Lower lobe of right lung (tissue), 2 donors: ENCODE data around the gene OR11A1. TPM values are rescaled to one million over a fixed set of nuclear protein-coding genes. Genes with fewer than 3 reads are reported as not detected.

Source experiments
- ATAC-seq, 2 donors: fragments of 200-7000 bp; cut with Tn5 transposase; one replicate each; pipeline ENCODE4 v1.9.1; 2020 to 2022; ENCODE audit warnings: mild to moderate bottlenecking in 2 of 2, moderate library complexity in 2 of 2
- DNase-seq: peaks from one replicate; pipeline ENCODE4 v3.0.0-alpha.2; 2020
- H3K27ac ChIP-seq: fragments of 200-600 bp; one replicate; pipeline ENCODE4 v1.8.0; 2022
- H3K27me3 ChIP-seq: fragments of 200-600 bp; one replicate; pipeline ENCODE4 v1.8.0; 2022; ENCODE audit warnings: low read depth
- H3K36me3 ChIP-seq: fragments of 200-600 bp; one replicate; pipeline ENCODE4 v1.8.0; 2022; ENCODE audit warnings: mild to moderate bottlenecking
- H3K4me1 ChIP-seq: fragments of 200-600 bp; one replicate; pipeline ENCODE4 v1.8.0; 2022
- H3K4me3 ChIP-seq: fragments of 200-600 bp; one replicate; pipeline ENCODE4 v1.8.0; 2022; ENCODE audit warnings: mild to moderate bottlenecking
- H3K9me3 ChIP-seq: fragments of 200-600 bp; one replicate; pipeline ENCODE4 v1.8.0; 2022
- intact Hi-C: fragments of 100-400 bp; cut with DNase I; formaldehyde crosslinking; loops from one replicate; pipeline ENCODE4 v1.11.0; 2022
- total RNA-seq: library from RNA; stranded (reverse); fragmentation: NEBNext Ultra II Directional; extraction: Animal tissue kit (Norgen Biotek cat#: 25700); gene quantifications from one replicate; pipeline ENCODE4 v1.2.1, GENCODE V29; 2021
- TF ChIP-seq, protein P1 (sequence below): fragments of 200-600 bp; IDR thresholded peaks from one replicate; pipeline ENCODE4 v1.8.0; 2022; ENCODE audit warnings: antibody characterized with exemption, mild to moderate bottlenecking
- donor health status: DM: no; HTN: yes; CAD: no; lungs with severe emphysema.

OR11A1 gene
- total RNA-seq, 1 donor from 2014 or later = not detected

DNA sequence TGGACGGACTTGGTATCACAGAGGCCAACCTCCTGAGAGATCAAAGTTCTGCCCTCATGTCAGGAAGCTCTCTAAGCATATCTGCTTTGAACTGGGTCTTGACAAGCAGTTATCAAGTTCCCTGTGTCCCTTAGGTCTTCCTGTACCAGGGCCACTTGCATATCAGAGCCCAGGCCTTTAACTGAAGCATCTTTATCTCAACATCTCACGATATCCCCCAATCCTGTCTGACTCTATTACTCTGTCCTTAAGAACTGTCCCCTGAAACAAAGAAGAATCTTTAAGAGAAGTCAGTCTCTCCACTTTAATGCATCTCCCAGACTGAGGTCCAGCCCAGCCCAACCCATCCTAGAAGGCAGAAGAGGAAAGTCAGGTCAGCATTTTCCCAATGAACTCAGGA is 22.7 kb upstream of the OR11A1 start:
- intact Hi-C loops = no loop called here
- H3K27me3 ChIP-seq = no peaks in the 10 kb centered on the region
- DNase-seq (no peak), ATAC-seq (no peak)
- no peaks in the 10 kb centered on the region for H3K4me1 ChIP-seq
- no peaks in the 10 kb centered on the region for H3K9me3 ChIP-seq
- TF ChIP-seq, protein P1, sequence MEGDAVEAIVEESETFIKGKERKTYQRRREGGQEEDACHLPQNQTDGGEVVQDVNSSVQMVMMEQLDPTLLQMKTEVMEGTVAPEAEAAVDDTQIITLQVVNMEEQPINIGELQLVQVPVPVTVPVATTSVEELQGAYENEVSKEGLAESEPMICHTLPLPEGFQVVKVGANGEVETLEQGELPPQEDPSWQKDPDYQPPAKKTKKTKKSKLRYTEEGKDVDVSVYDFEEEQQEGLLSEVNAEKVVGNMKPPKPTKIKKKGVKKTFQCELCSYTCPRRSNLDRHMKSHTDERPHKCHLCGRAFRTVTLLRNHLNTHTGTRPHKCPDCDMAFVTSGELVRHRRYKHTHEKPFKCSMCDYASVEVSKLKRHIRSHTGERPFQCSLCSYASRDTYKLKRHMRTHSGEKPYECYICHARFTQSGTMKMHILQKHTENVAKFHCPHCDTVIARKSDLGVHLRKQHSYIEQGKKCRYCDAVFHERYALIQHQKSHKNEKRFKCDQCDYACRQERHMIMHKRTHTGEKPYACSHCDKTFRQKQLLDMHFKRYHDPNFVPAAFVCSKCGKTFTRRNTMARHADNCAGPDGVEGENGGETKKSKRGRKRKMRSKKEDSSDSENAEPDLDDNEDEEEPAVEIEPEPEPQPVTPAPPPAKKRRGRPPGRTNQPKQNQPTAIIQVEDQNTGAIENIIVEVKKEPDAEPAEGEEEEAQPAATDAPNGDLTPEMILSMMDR = no peak
- no peaks in the 10 kb centered on the region for H3K36me3 ChIP-seq
- H3K4me3 ChIP-seq = no peak overlapping the region
- H3K27ac ChIP-seq = no peak overlapping the region

DNA sequence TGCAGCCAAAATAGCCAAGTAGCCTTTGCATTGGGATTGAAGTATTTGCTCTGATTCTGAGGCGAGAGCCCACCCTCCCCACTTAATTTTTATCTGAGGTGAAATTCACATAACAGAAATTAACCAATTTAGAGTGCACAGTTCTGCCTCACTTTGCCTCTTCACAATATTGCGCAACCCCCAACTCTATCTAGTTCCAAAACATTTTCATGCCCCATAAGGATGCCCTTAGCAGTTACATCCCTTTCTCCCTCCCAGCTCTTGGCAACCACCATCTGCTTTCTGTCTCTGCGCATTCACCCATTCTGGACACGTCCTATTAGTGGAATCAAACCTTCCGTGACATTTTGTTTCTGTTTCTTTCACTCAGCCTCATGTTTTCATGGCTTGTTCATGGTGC is 21.9 kb upstream of the OR11A1 start:
- H3K36me3 ChIP-seq = no peaks in the 10 kb centered on the region
- intact Hi-C loops = no loop called here
- no peak for ATAC-seq
- TF ChIP-seq, protein P1 = no peak
- no peak overlapping the region for H3K4me3 ChIP-seq
- H3K27me3 ChIP-seq = no peaks in the 10 kb centered on the region
- H3K4me1 ChIP-seq = no peaks in the 10 kb centered on the region
- no peak for DNase-seq
- H3K9me3 ChIP-seq = no peaks in the 10 kb centered on the region
- no peak overlapping the region for H3K27ac ChIP-seq

DNA sequence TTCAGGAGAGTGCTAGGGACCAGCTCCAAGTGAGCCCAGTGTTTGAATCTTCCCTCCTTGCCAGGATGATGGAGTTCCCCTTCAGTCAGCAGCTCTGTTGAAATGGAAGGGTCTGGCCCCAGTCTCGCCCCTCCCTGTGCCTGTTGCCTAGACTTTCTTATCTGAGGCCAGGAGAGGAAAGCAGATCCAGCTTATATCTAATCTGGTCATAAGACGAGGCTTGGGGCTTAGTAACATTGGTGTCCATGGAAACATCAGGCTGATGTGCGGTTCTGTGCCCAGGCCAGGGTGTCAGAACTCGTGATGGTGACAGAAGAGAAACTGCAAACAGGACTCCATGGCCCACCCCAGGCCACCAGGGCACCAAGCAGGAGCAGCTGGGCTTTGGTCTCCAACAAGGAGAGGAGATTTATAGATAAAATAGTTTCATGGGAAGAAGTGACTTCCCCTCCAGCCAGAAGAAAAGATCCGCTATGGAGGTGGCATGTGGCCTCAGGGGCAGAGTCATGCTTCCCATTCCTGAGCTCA is 21.1 kb upstream of the OR11A1 start:
- intact Hi-C loops = no loop called here
- ATAC-seq (no peak), DNase-seq (no peak)
- Histone ChIP-seq H3K27me3 (no peaks in the 10 kb centered on the region), H3K27ac (no peak overlapping the region), H3K4me1 (no peaks in the 10 kb centered on the region), H3K9me3 (no peaks in the 10 kb centered on the region), H3K4me3 (no peak overlapping the region), H3K36me3 (no peaks in the 10 kb centered on the region)
- TF ChIP-seq, protein P1 = no peak

DNA sequence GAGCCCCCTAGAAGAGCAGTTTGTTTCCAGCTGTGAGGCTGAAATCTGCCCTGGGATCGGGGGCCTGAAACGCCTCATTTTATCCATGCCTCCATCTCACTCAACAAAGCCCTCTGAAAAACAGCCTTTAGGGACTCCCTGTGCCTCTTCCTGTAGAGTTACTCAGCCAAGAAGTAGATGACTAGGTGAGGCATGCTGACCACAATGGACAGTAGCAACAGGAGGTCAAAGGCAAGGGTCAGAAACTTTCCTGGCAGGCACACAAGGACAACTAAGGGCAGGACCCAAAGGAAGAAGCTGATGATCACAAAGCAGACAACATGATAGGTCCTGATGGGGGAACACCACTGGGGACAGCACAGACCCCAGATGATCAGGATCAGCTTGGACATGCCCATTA is 18.1 kb upstream of the OR11A1 start:
- Histone ChIP-seq H3K4me1 (no peaks in the 10 kb centered on the region), H3K27ac (no peak overlapping the region), H3K4me3 (no peak overlapping the region), H3K36me3 (no peaks in the 10 kb centered on the region), H3K9me3 (no peaks in the 10 kb centered on the region), H3K27me3 (no peaks in the 10 kb centered on the region)
- TF ChIP-seq, protein P1 = no peak
- ATAC-seq (no peak), DNase-seq (no peak)
- intact Hi-C loops = no loop called here

DNA sequence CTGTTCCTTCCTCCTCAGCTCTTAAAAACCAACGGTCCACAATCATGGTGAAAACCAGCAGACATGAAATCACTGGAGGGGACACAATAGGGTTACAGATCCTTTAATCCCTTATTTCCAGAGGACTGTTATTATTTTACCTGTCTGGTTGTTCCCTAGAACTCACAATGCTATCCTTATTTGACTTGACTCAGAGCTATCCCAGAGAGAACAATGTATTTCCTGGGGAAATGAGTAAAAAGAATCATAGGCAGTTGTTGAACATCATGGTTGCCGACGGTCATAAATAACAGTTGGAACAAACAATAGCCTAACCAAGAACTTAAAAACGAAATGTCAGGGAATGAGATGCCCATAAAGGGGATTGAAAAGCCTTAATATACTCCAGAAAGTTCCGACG is 9.4 kb upstream of the OR11A1 start:
- no peak overlapping the region for H3K4me3 ChIP-seq
- H3K36me3 ChIP-seq = no peaks in the 10 kb centered on the region
- no peak overlapping the region for H3K27ac ChIP-seq
- no peaks in the 10 kb centered on the region for H3K4me1 ChIP-seq
- intact Hi-C loops = no loop called here
- TF ChIP-seq, protein P1 = no peak
- DNase-seq (no peak), ATAC-seq (no peak)
- no peaks in the 10 kb centered on the region for H3K27me3 ChIP-seq
- H3K9me3 ChIP-seq = no peaks in the 10 kb centered on the region

DNA sequence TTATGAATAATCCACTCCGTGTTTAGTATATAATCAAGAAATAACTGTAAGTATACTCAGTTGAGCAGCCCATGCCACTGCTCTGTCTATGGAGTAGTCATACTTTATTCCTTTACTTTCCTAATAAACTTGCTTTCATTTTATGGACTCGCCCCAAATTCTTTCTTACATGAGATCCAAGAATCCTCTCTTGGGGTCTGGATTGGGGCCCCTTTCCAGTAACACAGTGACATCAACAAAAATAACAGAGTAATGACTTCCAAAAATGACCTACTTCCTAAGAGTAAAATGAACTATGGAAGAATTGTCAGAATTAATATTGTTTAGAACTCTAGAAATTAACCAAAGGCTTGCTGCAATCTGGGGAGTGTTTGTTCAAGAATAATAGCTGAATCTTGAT is 8.9 kb upstream of the OR11A1 start:
- Histone ChIP-seq H3K4me1 (no peaks in the 10 kb centered on the region), H3K27ac (no peak overlapping the region), H3K9me3 (no peaks in the 10 kb centered on the region), H3K36me3 (no peaks in the 10 kb centered on the region), H3K4me3 (no peak overlapping the region), H3K27me3 (no peaks in the 10 kb centered on the region)
- no peak for DNase-seq
- intact Hi-C loops = no loop called here
- ATAC-seq = no peak
- TF ChIP-seq, protein P1 = no peak
